Liver (tissue), 9 donors: ENCODE data around the gene EFNB1. TPM values are rescaled to one million over a fixed set of nuclear protein-coding genes. Genes with fewer than 3 reads are reported as not detected.

Experiments used
- DNase-seq: peaks from one replicate; pipeline ENCODE4 v3.0.0-alpha.2; 2017; ENCODE audit warnings: low spot score
- H3K27ac ChIP-seq, 2 donors: one replicate each; pipeline ENCODE4 v1.7.0; 2013; ENCODE audit warnings: inconsistent platforms in 2 of 2, low read length in 2 of 2, control low read depth in 1 of 2, low read depth in 1 of 2, mild to moderate bottlenecking in 1 of 2
- H3K27me3 ChIP-seq, 4 donors: one replicate each; pipeline versions ENCODE4 v1.6.1 to v1.7.0; 2013; ENCODE audit warnings: low read length in 3 of 4, inconsistent platforms in 1 of 4, mild to moderate bottlenecking in 1 of 4, moderate library complexity in 1 of 4; ENCODE audit not compliant: control insufficient read depth in 4 of 4, insufficient read depth in 4 of 4
- H3K36me3 ChIP-seq, 4 donors: one replicate each; pipeline versions ENCODE4 v1.6.1 to v1.7.0; 2013; ENCODE audit warnings: low read length in 3 of 4, mild to moderate bottlenecking in 3 of 4, low read depth in 1 of 4, moderate library complexity in 1 of 4; ENCODE audit not compliant: control insufficient read depth in 4 of 4, insufficient read depth in 3 of 4
- H3K4me1 ChIP-seq, 4 donors: one replicate each; pipeline versions ENCODE4 v1.6.1 to v1.7.0; 2013; ENCODE audit warnings: low read length in 3 of 4, mild to moderate bottlenecking in 3 of 4, moderate library complexity in 1 of 4; ENCODE audit not compliant: control insufficient read depth in 4 of 4, insufficient read depth in 4 of 4
- H3K4me3 ChIP-seq, 3 donors: one replicate each; pipeline versions ENCODE4 v1.6.1 to v1.7.0; 2013; ENCODE audit warnings: low read length in 3 of 3, control low read depth in 1 of 3, low read depth in 1 of 3, mild to moderate bottlenecking in 1 of 3
- H3K9ac ChIP-seq, 2 donors: one replicate each; pipeline ENCODE4 v1.7.0; 2013; ENCODE audit warnings: low read length in 2 of 2, mild to moderate bottlenecking in 2 of 2, moderate library complexity in 2 of 2, control low read depth in 1 of 2, low read depth in 1 of 2
- H3K9me3 ChIP-seq, 4 donors: one replicate each; pipeline versions ENCODE4 v1.6.1 to v1.7.0; 2013; ENCODE audit warnings: low read length in 3 of 4; ENCODE audit not compliant: control insufficient read depth in 4 of 4
- ATF3 ChIP-seq: IDR thresholded peaks from 2 replicates; pipeline ENCODE4 v1.6.1; 2016; ENCODE audit warnings: antibody characterized with exemption
- EGR1 ChIP-seq, 2 donors: IDR thresholded peaks; 2 replicates each; pipeline ENCODE4 v1.6.1; 2016 to 2018; ENCODE audit warnings: antibody characterized with exemption in 2 of 2, low read depth in 2 of 2
- FOXA1 ChIP-seq: IDR thresholded peaks from 2 replicates; pipeline ENCODE4 v1.6.1; 2016; ENCODE audit warnings: antibody characterized with exemption
- HNF4A ChIP-seq, 2 donors: conservative IDR thresholded peaks; 2 replicates each; pipeline ENCODE4 v1.6.1; 2016; ENCODE audit warnings: antibody characterized with exemption in 2 of 2, mild to moderate bottlenecking in 2 of 2
- HNF4G ChIP-seq: IDR thresholded peaks from 2 replicates; pipeline ENCODE4 v1.6.1; 2016; ENCODE audit warnings: antibody characterized with exemption
- JUND ChIP-seq, 2 donors: IDR thresholded peaks; 2 replicates each; pipeline ENCODE4 v1.6.1; 2016; ENCODE audit warnings: antibody characterized with exemption in 2 of 2
- NR2F2 ChIP-seq: IDR thresholded peaks from 2 replicates; pipeline ENCODE4 v1.6.1; 2016; ENCODE audit warnings: antibody characterized with exemption
- RAD21 ChIP-seq, 2 donors: IDR thresholded peaks; 2 replicates each; pipeline ENCODE4 v1.6.1; 2016; ENCODE audit warnings: antibody characterized with exemption in 2 of 2, mild to moderate bottlenecking in 2 of 2
- RXRA ChIP-seq, 2 donors: IDR thresholded peaks; 2 replicates each; pipeline ENCODE4 v1.6.1; 2017 to 2018; ENCODE audit warnings: antibody characterized with exemption in 2 of 2, mild to moderate bottlenecking in 1 of 2
- SP1 ChIP-seq: IDR thresholded peaks from 2 replicates; pipeline ENCODE4 v1.6.1; 2018; ENCODE audit warnings: antibody characterized with exemption, mild to moderate bottlenecking
- TAF1 ChIP-seq: conservative IDR thresholded peaks from 2 replicates; pipeline ENCODE4 v1.6.1; 2016; ENCODE audit warnings: antibody characterized with exemption, mild to moderate bottlenecking
- YY1 ChIP-seq: IDR thresholded peaks from 2 replicates; pipeline ENCODE4 v1.6.1; 2016; ENCODE audit warnings: antibody characterized with exemption, mild to moderate bottlenecking
- WGBS: extraction: QIAGEN DNeasy Blood & Tissue Kit; methylation state at CpG from one replicate; pipeline ENCODE4 v1.1.7; 2013; 5-methylcytosine and 5-hydroxymethylcytosine counted together
- polyA plus RNA-seq, 2 donors: library from polyadenylated mRNA; stranded (reverse) in 1 of 2; unstranded in 1 of 2; fragments of 200-250 nt in 1 of 2; fragments of >200 nt in 1 of 2; fragmentation: Nextera tagmentation in 1 of 2; extraction: Ambion mirVana in 1 of 2; gene quantifications; one replicate each; pipeline versions ENCODE4 v1.2.1 to v1.2.3, GENCODE V29; 2013 to 2015
- total RNA-seq, 2 donors: library from RNA; depleted of rRNA; stranded (reverse); fragments of >200 nt; gene quantifications; one replicate each; pipeline ENCODE4 v1.2.3, GENCODE V29; 2014
- TF ChIP-seq, protein P1 (sequence below): fragments of 150-350 bp; IDR thresholded peaks from 2 replicates; pipeline ENCODE4 v1.5.1; 2017; ENCODE audit warnings: improper control_type of control experiment, low read depth, low read length; ENCODE audit not compliant: missing input control
- donor health status: healthy.
- donor health status: healthy.
- donor health status: healthy.
- donor health status: healthy.
- donor health status: healthy.

Gene EFNB1
- total and polyA plus RNA-seq, 4 donors: 3.6 to 8.9 (median 8.1) TPM

GRCh38 chrX:68822641-68823410 lies 6.0 kb upstream of the EFNB1 start:
- Histone ChIP-seq H3K27me3 (peaks cover 0 to 2% (median 0%) of the 10 kb centered on the region in 4 donors), H3K36me3 (no peaks in the 10 kb centered on the region), H3K27ac (no peak overlapping the region), H3K9me3 (no peaks in the 10 kb centered on the region), H3K4me3 (no peak overlapping the region), H3K9ac (no peak overlapping the region), H3K4me1 (peaks cover 0 to 5% (median under 1%) of the 10 kb centered on the region in 4 donors)
- no peak for DNase-seq
- TF ChIP-seq RAD21 (IDR thresholded peaks at IDR 0.05) (peak; percentile 81 to 88), HNF4A (conservative IDR thresholded peaks at IDR 0.05) (no peak)
- TF ChIP-seq, protein P1, sequence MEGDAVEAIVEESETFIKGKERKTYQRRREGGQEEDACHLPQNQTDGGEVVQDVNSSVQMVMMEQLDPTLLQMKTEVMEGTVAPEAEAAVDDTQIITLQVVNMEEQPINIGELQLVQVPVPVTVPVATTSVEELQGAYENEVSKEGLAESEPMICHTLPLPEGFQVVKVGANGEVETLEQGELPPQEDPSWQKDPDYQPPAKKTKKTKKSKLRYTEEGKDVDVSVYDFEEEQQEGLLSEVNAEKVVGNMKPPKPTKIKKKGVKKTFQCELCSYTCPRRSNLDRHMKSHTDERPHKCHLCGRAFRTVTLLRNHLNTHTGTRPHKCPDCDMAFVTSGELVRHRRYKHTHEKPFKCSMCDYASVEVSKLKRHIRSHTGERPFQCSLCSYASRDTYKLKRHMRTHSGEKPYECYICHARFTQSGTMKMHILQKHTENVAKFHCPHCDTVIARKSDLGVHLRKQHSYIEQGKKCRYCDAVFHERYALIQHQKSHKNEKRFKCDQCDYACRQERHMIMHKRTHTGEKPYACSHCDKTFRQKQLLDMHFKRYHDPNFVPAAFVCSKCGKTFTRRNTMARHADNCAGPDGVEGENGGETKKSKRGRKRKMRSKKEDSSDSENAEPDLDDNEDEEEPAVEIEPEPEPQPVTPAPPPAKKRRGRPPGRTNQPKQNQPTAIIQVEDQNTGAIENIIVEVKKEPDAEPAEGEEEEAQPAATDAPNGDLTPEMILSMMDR: peak; percentile 53
- 24% methylated on average over 14 of the region's 14 CpGs for WGBS

- no peak for DNase-seq
- peaks cover 0 to 2% (median 0%) of the 10 kb centered on the region in 4 donors for H3K27me3 ChIP-seq
- no peak overlapping the region for H3K4me3 ChIP-seq
- WGBS: 84% methylated on average over 10 of the region's 10 CpGs
- no peak overlapping the region for H3K9ac ChIP-seq
- TF ChIP-seq RXRA (IDR thresholded peaks at IDR 0.05) (no peak), EGR1 (IDR thresholded peaks at IDR 0.05; ENCODE audit: low read depth in 2 of 2) (no peak), FOXA1 (no peak), RAD21 (IDR thresholded peaks at IDR 0.05) (no peak)
- H3K27ac ChIP-seq: no peak overlapping the region
- no peaks in the 10 kb centered on the region for H3K9me3 ChIP-seq
- H3K36me3 ChIP-seq: no peaks in the 10 kb centered on the region
- peaks cover 0 to 13% (median 4%) of the 10 kb centered on the region in 4 donors for H3K4me1 ChIP-seq
Observed at GRCh38 chrX:68823413-68824151, 5.2 kb upstream of the EFNB1 start.

GRCh38 chrX:68824152-68824433 lies 4.7 kb upstream of the EFNB1 start:
- Histone ChIP-seq H3K4me1 (peaks cover 0 to 13% (median 4%) of the 10 kb centered on the region in 4 donors), H3K27ac (no peak overlapping the region), H3K9ac (no peak overlapping the region), H3K4me3 (no peak overlapping the region), H3K9me3 (no peaks in the 10 kb centered on the region), H3K36me3 (no peaks in the 10 kb centered on the region), H3K27me3 (peaks cover 0 to 2% (median 0%) of the 10 kb centered on the region in 4 donors)
- TF ChIP-seq TAF1: no peak
- TF ChIP-seq EGR1 (IDR thresholded peaks at IDR 0.05; ENCODE audit: low read depth in 2 of 2): no peak
- TF ChIP-seq SP1: no peak
- no peak for TF ChIP-seq HNF4G
- no peak for TF ChIP-seq HNF4A (conservative IDR thresholded peaks at IDR 0.05)
- TF ChIP-seq FOXA1: no peak
- TF ChIP-seq JUND (IDR thresholded peaks at IDR 0.05): no peak
- TF ChIP-seq YY1: no peak
- TF ChIP-seq ATF3: no peak
- no peak for TF ChIP-seq RXRA (IDR thresholded peaks at IDR 0.05)
- TF ChIP-seq NR2F2: no peak
- no peak for DNase-seq
